GM18873 (cell line): ENCODE measurements around the gene TAF11L12.
"Not testable (repeated sequence)": the region's sequence is repeated elsewhere in the genome, so short reads cannot be mapped to it uniquely, and the experiment has no call there.

Experiments used
- ATAC-seq: cut with Tn5 transposase; IDR thresholded peaks from one replicate; pipeline ENCODE4 v1.9.1; 2021; ENCODE audit warnings: mild to moderate bottlenecking, moderate library complexity, moderate number of reproducible peaks; ENCODE audit not compliant: unreplicated experiment, low FRiP score

Gene TAF11L12

DNA sequence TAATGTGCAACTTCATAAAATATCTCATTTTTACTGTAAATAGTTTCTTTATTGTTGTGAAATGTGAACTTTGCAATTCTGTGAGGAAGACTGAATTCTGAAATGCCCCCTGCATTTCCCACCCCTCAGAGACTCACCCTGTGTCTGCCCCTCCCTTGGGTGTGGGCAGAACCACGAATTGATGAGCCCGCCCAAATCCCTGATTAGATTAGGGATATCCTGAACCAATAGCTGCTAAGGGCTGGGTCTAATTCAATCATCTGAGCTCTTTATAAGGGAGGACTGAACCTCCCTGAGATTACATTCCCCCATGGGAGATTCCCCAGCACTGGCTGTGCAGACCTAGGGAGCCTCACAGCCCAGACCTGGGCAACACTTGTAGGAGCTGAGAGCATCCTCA is at the start of gene TAF11L12:
Gene TAF11L12 (plus strand): TSS at position 301 of the 400 bp plus-strand sequence.
- ATAC-seq = not testable (repeated sequence)

DNA sequence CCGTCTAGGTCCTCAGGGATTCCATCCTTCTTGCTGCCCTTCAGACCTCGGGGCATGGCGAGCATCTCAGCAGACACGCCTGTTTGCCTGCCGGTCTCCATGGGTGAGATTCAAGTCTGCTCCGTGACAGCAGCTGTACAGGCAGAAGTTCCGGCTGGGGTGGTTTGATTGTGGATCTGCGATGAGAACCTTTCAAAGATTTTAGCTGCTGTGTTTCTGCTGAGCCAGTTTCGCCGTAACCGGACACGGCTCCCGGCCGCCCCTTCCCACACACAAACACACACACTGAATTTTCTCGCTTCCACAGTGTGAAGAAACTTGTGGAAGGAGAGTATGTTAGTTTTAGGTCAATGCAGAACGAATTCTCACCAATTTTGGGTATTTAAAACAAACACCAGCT is 24.5 kb upstream of the TAF11L12 start, which contains the start of gene TAF11L7:
Gene TAF11L7 (minus strand): TSS at position 101 of the 400 bp plus-strand sequence.
- ATAC-seq = not testable (repeated sequence)

DNA sequence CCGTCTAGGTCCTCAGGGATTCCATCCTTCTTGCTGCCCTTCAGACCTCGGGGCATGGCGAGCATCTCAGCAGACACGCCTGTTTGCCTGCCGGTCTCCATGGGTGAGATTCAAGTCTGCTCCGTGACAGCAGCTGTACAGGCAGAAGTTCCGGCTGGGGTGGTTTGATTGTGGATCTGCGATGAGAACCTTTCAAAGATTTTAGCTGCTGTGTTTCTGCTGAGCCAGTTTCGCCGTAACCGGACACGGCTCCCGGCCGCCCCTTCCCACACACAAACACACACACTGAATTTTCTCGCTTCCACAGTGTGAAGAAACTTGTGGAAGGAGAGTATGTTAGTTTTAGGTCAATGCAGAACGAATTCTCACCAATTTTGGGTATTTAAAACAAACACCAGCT is 19.3 kb upstream of the TAF11L12 start, which contains the start of gene TAF11L8:
Gene TAF11L8 (minus strand): TSS at position 101 of the 400 bp plus-strand sequence.
- ATAC-seq = not testable (repeated sequence)

DNA sequence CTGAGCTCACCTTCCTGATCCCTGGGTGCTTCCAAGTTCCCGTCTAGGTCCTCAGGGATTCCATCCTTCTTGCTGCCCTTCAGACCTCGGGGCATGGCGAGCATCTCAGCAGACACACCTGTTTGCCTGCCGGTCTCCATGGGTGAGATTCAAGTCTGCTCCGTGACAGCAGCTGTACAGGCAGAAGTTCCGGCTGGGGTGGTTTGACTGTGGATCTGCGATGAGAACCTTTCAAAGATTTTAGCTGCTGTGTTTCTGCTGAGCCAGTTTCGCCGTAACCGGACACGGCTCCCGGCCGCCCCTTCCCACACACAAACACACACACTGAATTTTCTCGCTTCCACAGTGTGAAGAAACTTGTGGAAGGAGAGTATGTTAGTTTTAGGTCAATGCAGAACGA is 15.9 kb upstream of the TAF11L12 start, which contains the start of gene TAF11L9:
Gene TAF11L9 (minus strand): TSS at position 140 of the 400 bp plus-strand sequence.
- not testable (repeated sequence) for ATAC-seq

DNA sequence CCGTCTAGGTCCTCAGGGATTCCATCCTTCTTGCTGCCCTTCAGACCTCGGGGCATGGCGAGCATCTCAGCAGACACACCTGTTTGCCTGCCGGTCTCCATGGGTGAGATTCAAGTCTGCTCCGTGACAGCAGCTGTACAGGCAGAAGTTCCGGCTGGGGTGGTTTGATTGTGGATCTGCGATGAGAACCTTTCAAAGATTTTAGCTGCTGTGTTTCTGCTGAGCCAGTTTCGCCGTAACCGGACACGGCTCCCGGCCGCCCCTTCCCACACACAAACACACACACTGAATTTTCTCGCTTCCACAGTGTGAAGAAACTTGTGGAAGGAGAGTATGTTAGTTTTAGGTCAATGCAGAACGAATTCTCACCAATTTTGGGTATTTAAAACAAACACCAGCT is 12.5 kb upstream of the TAF11L12 start, which contains the start of gene TAF11L10:
Gene TAF11L10 (minus strand): TSS at position 101 of the 400 bp plus-strand sequence.
- not testable (repeated sequence) for ATAC-seq

DNA sequence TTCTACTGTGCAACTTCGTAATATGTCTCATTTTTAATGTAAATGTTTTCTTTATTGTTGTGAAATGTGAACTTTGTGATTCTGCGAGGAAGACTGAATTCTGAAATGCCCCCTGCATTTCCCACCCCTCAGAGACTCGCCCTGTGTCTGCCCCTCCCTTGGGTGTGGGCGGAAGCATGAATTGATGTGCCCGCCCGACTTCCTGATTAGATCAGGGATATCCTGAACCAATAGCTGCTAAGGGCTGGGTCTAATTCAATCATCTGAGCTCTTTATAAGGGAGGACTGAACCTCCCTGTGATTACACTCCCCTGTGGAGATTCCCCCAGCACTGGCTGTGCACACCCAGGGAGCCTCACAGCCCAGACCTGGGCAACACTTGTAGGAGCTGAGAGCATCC is 6.3 kb upstream of the TAF11L12 start, which contains the start of gene TAF11L11:
Gene TAF11L11 (plus strand): TSS at position 304 of the 400 bp plus-strand sequence.
- not testable (repeated sequence) for ATAC-seq

DNA sequence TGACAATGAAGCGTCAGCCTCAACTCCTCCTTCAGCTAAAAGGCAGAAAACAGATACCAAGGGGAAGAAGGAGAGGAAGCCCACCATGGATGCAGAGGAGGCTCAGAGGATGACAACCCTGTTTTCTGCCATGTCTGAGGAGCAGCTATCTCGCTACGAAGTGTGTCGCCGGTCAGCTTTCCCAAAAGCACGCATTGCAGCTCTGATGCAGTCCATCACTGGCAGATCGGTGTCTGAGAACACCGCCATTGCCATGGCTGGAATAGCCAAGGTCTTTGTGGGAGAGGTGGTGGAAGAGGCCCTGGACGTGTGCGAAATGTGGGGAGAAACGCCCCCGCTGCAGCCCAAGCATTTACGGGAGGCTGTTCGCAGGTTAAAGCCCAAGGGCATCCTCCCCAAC is 5.2 kb upstream of the TAF11L12 start:
- no peak for ATAC-seq

DNA sequence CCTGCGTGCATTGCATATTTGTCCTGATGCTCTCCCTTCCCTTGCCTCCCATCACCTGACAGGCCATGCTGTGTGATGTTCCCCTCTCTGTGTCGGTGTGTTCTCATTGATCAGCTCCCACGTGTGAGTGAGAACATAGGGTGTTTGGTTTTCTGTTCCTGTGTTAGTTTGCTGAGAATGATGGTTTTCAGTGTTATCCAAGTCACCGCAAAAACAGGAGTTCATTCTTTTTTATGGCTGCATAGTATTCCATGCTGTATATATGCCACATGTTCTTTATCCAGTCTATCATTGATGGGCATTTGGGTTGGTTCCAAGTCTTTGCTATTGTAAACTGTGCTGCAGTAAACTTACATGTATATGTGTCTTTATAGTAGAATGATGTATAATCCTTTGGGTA is 2.7 kb upstream of the TAF11L12 start:
- ATAC-seq = not testable (repeated sequence)

DNA sequence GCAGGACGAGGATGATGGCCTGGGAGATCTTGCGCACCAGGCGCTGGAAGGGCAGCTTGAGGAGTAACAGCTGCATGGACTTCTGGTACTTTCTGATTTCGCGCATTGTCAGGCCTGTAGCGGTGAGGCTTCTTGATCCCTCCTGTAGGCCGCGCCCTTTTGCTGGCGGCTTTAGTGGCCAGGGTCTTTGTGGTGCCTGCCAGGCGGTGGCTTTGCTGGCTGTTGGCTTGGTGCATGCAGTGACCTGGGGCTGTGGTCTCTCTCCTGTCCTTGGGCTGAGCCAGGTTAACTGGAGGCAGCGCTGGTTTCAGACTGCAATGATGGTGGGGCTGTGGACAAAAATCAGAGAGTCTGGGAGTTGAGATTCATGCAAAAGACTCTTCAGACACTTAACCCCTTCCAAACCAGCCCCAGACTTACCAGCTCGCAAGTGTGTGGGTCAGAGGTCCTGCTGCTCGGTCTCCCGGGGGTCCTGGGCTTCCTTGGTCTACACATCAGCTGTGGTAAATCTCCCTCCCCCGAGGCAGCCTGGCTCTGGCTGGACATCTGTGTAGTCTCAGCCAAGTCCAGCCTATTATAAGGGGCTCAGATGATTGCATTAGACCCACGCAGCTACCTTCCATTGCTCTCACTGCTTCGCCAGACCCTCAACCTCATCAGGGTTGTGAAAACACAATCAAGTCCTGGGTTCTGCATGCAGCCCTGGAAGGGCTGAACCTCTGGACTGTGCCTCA is 4.8 kb downstream of the TAF11L12 start:
- ATAC-seq = no peak

DNA sequence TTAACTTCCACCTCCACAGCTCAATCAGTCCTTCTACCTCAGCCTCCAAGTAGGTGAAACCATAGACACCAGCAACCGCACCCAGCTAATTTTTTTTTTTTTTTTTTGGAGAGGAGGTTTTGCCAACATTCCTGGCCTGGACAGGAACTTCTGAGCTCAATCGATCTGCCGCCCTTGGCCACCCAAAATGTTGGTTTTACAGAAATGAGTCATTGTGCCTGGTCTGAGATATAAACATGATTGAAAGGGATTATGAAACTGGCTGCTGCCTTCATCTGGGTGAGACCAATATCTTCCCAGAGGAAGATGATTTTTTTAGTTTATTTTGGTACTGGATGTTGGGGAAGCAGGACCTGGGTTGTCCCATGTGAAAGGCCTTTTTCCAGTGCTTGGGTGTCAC is 9.2 kb downstream of the TAF11L12 start:
- ATAC-seq = no peak

DNA sequence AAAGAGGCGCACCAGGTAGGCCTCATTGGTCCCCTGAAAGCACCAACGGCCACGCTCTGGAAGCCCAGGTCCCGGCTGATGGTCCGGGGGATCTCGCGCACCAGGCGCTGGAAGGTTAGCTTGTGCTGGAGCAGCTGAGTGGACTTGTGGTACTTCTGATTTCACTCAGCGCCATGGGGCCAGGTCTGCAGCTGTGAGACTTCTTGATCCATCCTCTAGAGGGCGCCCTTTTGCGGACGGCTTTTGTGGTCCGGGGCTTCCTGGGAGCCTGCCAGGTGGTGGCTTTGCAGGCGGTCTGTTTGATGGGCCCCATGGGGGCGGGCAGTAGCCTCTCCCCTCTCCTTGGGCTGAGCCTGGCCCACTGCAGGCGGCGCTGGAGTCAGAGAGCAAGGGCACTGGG is 10.4 kb downstream of the TAF11L12 start:
- ATAC-seq = no peak

DNA sequence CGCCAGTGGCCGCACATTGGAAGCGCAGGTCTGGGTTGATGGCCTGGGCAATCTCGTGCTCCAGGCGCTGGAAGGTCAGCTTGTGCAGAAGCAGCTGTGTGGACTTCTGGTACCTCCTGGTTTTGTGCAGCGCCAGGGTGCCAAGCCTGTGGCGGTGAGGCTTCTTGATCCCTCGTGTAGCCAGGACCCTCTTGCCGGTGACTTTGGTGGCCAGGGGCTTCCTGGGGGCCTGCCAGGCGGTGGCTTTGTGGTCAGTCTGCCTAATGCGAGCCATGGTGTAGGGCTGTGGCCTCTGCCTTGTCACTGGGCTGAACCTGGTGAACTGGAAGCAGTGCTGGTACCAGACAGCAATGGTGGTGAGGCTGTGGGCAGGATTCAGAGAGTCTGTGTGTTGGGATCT is 15.5 kb downstream of the TAF11L12 start:
- no peak for ATAC-seq

DNA sequence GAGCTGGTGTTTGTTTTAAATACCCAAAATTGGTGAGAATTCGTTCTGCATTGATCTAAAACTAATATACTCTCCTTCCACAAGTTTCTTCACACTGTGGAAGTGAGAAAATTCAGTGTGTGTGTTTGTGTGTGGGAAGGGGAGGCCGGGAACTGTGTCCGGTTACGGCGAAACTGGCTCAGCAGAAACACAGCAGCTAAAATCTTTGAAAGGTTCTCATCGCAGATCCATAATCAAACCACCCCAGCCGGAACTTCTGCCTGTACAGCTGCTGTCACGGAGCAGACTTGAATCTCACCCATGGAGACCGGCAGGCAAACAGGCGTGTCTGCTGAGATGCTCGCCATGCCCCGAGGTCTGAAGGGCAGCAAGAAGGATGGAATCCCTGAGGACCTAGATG is 21.6 kb downstream of the TAF11L12 start, which contains the start of gene TAF11L13:
Gene TAF11L13 (plus strand): TSS at position 301 of the 400 bp plus-strand sequence.
- ATAC-seq = not testable (repeated sequence)

DNA sequence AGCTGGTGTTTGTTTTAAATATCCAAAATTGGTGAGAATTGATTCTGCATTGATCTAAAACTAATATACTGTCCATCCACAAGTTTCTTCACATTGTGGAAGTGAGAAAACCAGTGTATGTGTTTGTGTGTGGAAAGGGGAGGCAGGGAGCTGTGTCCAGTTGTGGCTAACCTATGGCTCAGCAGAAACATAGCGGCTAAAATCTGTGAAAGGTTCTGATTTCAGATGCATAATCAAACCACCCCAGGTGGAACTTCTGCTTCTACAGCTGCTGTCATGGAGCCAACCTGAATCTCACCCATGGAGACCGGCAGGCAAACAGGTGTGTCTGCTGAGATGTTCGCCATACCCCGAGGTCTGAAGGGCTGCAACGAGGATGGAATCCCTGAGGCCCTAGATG is 24.0 kb downstream of the TAF11L12 start, which contains the start of gene TAF11L14:
Gene TAF11L14 (plus strand): TSS at position 301 of the 400 bp plus-strand sequence.
- no peak for ATAC-seq

DNA sequence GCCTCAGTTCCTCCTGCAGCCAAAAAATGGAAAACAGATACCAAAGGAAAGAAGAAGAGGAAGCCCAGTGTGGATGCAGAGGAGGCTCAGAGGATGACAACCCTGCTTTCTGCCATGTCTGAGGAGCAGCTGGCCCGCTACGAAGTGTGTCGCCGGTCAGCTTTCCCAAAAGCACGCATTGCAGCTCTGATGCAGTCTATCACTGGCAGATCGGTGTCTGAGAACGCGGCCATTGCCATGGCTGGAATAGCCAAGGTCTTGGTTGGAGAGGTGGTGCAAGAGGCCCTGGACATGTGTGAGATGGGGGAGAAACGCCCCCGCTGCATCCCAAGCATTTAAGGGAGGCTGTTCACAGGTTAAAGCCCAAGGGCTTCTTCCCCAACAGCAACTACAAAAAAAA is 39.0 kb downstream of the TAF11L12 start:
- not testable (repeated sequence) for ATAC-seq

DNA sequence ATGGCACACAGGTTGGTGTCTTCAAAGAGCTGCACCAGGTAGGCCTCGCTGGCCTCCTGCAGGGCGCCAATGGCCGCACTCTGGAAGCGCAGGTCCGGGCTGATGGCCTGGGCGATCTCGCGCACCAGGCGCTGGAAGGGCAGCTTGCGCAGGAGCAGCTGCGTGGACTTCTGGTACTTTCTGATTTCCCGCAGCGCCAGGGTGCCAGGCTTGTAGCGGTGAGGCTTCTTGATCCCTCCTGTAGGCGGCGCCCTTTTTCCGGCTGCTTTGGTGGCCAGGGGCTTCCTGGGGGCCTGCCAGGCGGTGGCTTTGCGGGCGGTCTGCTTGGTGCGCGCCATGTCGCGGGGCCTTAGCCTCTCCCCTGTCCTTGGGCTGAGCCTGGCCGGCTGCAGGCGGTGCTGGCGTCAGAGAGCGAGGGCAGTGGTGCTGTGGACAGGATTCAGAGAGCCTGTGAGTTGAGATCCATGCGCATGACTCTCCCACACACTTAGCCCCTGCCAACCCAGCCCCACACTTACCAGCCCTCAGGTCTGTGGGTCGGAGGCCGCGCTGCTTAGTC is 45.1 kb downstream of the TAF11L12 start:
- not testable (repeated sequence) for ATAC-seq

DNA sequence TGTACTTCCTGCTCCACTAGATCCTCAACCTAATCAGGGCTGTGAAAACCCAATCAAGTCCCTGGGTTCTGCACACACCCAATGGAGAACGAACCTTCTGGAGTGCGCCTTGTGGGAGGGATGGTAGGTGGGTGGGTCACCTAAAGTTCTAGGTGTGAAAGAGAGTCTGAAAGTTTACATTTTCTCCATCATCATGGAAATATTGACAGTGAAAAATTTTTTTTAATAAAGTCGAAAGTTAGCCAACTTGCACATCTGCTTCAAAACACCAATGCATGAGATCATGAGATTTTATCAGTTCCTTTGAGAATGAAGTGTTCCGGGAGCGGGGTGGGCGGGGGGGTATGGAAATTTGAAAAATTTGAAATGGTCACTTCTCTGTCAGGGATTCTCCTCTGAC is 45.7 kb downstream of the TAF11L12 start:
- ATAC-seq = no peak
